Measurements from ENCODE around the gene TP73.

DNA sequence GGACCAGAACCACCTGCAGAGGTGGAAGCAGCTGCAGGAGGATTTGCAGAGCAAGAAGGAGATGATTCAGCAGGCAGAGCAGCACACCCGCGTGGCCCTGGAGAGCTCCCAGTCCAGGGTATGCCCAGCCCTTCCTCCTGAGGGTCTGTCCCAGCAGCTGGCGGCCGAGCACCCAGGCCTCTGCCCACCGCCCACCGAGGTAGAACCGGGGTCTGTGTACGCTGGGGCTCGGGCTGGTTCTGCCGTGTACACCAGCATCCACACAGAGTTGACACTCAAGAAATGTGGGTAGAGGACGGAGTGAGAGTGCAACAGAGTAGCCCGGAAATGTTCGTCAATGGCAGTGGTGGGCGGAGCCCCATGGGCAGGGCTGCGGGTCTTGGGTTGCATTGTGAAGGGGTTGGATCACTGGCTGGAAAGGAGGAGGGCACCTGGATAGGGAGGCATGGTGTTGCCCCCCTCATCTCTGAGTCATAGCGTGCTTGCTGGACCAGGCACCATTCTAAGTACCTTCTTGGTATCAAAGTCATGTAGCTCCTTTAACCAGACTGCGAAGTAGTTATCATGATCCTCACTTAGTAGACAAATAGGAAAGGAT lies 115.1 kb downstream of the TP73 start:
- TF ChIP-seq YY1 (IDR thresholded peaks at IDR 0.05; ENCODE audit: insufficient read depth, insufficient read length) (no peak), ZNF274 (IDR thresholded peaks at IDR 0.05; ENCODE audit: low read depth, low read length) (no peak)
